ENCODE results near the gene STK24. TPM values are rescaled to one million over a fixed set of nuclear protein-coding genes. Genes with fewer than 3 reads are reported as not detected.

STK24 gene
- total RNA-seq, 1 donor from 2014 or later, result 19.8 TPM

DNA sequence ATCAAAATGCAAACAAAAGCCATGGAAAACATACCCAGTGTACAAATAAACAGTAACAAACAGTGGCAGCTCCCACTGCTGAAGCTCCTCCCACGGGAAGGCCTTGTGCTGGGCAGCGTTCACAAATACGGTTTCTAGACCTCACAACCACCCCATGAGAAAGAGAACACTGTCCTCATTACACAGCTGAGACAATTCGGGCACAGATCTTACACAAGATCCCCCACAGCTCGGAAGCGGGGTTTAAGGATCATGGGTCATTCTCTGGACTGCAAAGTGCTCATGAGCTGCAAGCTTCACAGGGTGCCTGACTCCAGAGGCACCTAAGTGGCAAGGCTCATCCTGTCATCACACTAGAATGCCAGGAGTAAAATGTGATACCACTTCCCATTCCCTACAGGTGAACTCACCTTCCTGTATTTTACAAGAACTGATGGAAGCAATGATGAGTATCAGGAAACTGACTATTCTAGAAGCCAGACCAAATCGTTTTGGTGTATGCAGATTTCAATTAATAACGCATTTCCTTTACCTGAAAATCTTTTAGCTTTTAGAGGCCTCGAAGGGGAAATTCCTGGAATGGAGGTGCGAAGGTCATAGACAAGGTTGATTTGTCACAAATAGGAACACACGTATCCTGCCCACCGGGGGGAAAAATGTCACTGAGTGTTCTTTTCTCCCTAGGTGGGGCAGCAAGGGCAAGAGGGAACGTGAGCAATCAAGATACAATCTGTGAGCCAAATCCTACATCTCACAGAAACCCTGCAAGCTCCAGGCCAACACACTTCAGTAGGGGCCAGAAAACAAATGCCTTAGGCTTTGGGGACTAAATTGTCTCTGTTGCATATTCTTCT lies 41.2 kb downstream of the STK24 start:
- Histone ChIP-seq H3K4me3 (ENCODE audit: low read length in 3 of 3) (no peak overlapping the region), H3K9ac (ENCODE audit: low read depth in 1 of 3, low read length in 3 of 3) (no peak overlapping the region), H3K27me3 (ENCODE audit: control insufficient read depth in 3 of 3, insufficient read depth in 3 of 3, low read length in 3 of 3) (no peaks in the 10 kb centered on the region), H3K4me1 (ENCODE audit: control insufficient read depth in 3 of 3, insufficient read depth in 3 of 3, low read length in 3 of 3) (peaks cover 42 to 65% (median 48%) of the 10 kb centered on the region in 3 donors), H3K9me3 (ENCODE audit: control insufficient read depth in 3 of 3, low read length in 3 of 3) (no peaks in the 10 kb centered on the region), H3K27ac (ENCODE audit: low read depth, low read length) (no peak overlapping the region), H3K36me3 (ENCODE audit: control insufficient read depth in 3 of 3, insufficient read depth in 3 of 3, low read length in 3 of 3) (peaks cover 0 to 2% (median 0%) of the 10 kb centered on the region in 3 donors)

DNA sequence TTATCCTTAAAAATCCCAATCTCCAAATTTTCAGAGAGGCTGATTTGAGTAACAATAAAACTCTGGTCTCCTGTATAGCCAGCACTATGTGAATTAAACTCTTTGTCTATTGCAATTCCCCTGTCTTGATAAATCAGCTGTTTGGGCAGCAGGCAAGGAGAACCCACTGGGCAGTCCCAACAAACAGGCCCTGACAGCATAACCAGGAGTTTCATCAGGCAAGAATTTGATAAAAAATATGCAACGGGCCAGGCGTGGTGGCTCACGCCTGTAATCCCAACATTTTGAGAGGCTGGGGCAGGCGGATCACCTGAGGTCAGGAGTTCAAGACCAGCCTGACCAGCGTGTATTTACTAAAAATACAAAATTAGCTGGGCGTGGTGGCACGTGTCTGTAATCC lies 42.1 kb downstream of the STK24 start:
- no peaks in the 10 kb centered on the region for H3K9me3 ChIP-seq (ENCODE audit: control insufficient read depth in 3 of 3, low read length in 3 of 3)
- H3K36me3 ChIP-seq (ENCODE audit: control insufficient read depth in 3 of 3, insufficient read depth in 3 of 3, low read length in 3 of 3), result peaks cover 0 to 2% (median 0%) of the 10 kb centered on the region in 3 donors
- H3K27ac ChIP-seq (ENCODE audit: low read depth, low read length), result no peak overlapping the region
- peaks cover 37 to 65% (median 47%) of the 10 kb centered on the region in 3 donors for H3K4me1 ChIP-seq (ENCODE audit: control insufficient read depth in 3 of 3, insufficient read depth in 3 of 3, low read length in 3 of 3)
- H3K9ac ChIP-seq (ENCODE audit: low read depth in 1 of 3, low read length in 3 of 3), result no peak overlapping the region
- no peaks in the 10 kb centered on the region for H3K27me3 ChIP-seq (ENCODE audit: control insufficient read depth in 3 of 3, insufficient read depth in 3 of 3, low read length in 3 of 3)
- no peak overlapping the region for H3K4me3 ChIP-seq (ENCODE audit: low read length in 3 of 3)

DNA sequence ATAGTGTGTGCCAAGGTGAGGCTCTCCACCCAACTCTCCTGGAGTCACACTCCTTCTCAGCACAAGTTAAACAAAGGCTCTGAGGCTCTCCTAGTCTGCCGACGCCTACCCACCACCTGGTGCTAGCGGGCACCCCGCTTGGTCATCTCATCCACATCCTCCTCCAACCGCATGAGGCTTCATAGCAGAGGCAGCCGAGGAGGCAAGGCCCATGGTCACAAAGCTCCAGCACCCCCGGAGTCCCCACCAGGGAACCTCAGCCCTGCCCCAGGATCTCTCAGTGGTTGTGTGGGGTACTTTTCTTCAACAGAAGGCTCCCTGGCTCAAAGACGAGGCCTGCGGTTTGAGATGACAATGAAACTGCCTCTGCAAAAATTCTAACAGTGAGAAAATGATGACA lies 43.0 kb downstream of the STK24 start:
- H3K9ac ChIP-seq (ENCODE audit: low read depth in 1 of 3, low read length in 3 of 3), result no peak overlapping the region
- H3K4me3 ChIP-seq (ENCODE audit: low read length in 3 of 3), result no peak overlapping the region
- H3K4me1 ChIP-seq (ENCODE audit: control insufficient read depth in 3 of 3, insufficient read depth in 3 of 3, low read length in 3 of 3), result peaks cover 38 to 69% (median 50%) of the 10 kb centered on the region in 3 donors
- no peaks in the 10 kb centered on the region for H3K27me3 ChIP-seq (ENCODE audit: control insufficient read depth in 3 of 3, insufficient read depth in 3 of 3, low read length in 3 of 3)
- H3K36me3 ChIP-seq (ENCODE audit: control insufficient read depth in 3 of 3, insufficient read depth in 3 of 3, low read length in 3 of 3), result peaks cover 0 to 2% (median 0%) of the 10 kb centered on the region in 3 donors
- H3K27ac ChIP-seq (ENCODE audit: low read depth, low read length), result no peak overlapping the region
- no peaks in the 10 kb centered on the region for H3K9me3 ChIP-seq (ENCODE audit: control insufficient read depth in 3 of 3, low read length in 3 of 3)

DNA sequence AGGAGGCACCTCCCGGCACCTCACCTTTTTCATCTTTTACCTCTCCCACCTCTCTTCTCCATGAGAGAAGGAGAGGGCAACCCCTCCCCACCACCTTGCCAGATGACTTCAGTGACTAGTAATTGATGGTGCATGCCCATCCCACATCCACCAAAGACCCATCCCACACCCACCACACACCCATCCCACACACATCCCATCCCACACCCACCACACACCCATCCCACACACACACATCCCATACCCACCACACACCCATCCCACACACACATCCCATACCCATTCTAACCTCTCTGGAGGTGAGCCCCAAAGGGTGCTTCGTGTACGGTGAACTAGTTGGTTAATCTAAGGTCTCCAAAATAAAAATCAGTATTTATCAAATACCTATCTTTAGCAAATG lies 44.7 kb downstream of the STK24 start:
- H3K27ac ChIP-seq (ENCODE audit: low read depth, low read length), result no peak overlapping the region
- H3K9me3 ChIP-seq (ENCODE audit: control insufficient read depth in 3 of 3, low read length in 3 of 3), result no peaks in the 10 kb centered on the region
- no peak overlapping the region for H3K4me3 ChIP-seq (ENCODE audit: low read length in 3 of 3)
- H3K9ac ChIP-seq (ENCODE audit: low read depth in 1 of 3, low read length in 3 of 3), result no peak overlapping the region
- no peaks in the 10 kb centered on the region for H3K36me3 ChIP-seq (ENCODE audit: control insufficient read depth in 3 of 3, insufficient read depth in 3 of 3, low read length in 3 of 3)
- peaks cover 34 to 61% (median 46%) of the 10 kb centered on the region in 3 donors for H3K4me1 ChIP-seq (ENCODE audit: control insufficient read depth in 3 of 3, insufficient read depth in 3 of 3, low read length in 3 of 3)
- no peaks in the 10 kb centered on the region for H3K27me3 ChIP-seq (ENCODE audit: control insufficient read depth in 3 of 3, insufficient read depth in 3 of 3, low read length in 3 of 3)

DNA sequence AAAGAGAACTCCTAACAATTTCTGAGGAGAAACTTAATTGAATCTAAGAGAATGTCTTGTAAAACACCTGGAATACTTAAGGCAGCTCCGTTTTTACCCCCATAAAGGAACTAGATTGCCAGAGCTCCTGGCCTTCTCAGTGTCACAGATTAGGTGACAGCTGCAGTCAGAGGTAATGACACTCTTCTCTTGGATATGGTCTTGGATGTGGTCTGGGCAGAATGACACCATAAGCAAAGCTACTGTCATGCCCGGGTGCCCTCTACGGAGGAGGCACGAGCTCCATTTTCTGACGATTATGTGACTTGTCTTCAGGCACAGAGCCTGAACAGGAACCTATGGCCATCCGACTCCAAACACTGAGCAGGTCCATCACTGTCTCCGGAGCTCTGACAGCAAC lies 46.7 kb downstream of the STK24 start:
- H3K36me3 ChIP-seq (ENCODE audit: control insufficient read depth in 3 of 3, insufficient read depth in 3 of 3, low read length in 3 of 3), result no peaks in the 10 kb centered on the region
- H3K9ac ChIP-seq (ENCODE audit: low read depth in 1 of 3, low read length in 3 of 3), result no peak overlapping the region
- H3K27ac ChIP-seq (ENCODE audit: low read depth, low read length), result no peak overlapping the region
- H3K9me3 ChIP-seq (ENCODE audit: control insufficient read depth in 3 of 3, low read length in 3 of 3), result no peaks in the 10 kb centered on the region
- H3K4me3 ChIP-seq (ENCODE audit: low read length in 3 of 3), result no peak overlapping the region
- no peaks in the 10 kb centered on the region for H3K27me3 ChIP-seq (ENCODE audit: control insufficient read depth in 3 of 3, insufficient read depth in 3 of 3, low read length in 3 of 3)
- H3K4me1 ChIP-seq (ENCODE audit: control insufficient read depth in 3 of 3, insufficient read depth in 3 of 3, low read length in 3 of 3), result peaks cover 35 to 52% (median 38%) of the 10 kb centered on the region in 3 donors

DNA sequence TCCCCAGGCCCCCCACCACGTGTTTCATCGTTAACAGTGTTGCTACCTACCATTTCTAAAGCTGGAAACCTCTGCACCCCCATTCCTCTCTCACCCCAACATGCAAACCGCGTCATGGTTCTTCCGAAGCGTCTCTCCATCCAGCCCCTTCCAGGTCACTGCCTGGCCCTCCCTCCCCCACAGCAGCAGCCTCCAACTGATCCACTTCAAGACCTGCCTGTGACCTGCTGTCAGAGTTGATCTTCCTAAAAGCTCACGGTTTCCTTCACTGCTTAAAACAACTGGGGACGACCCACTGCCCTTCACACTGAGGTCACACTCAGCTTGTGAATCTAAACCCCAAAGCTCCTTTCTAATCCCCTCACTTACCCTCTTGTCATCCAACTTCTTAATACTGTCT lies 47.7 kb downstream of the STK24 start:
- no peak overlapping the region for H3K27ac ChIP-seq (ENCODE audit: low read depth, low read length)
- no peaks in the 10 kb centered on the region for H3K27me3 ChIP-seq (ENCODE audit: control insufficient read depth in 3 of 3, insufficient read depth in 3 of 3, low read length in 3 of 3)
- no peaks in the 10 kb centered on the region for H3K36me3 ChIP-seq (ENCODE audit: control insufficient read depth in 3 of 3, insufficient read depth in 3 of 3, low read length in 3 of 3)
- H3K4me3 ChIP-seq (ENCODE audit: low read length in 3 of 3), result no peak overlapping the region
- no peaks in the 10 kb centered on the region for H3K9me3 ChIP-seq (ENCODE audit: control insufficient read depth in 3 of 3, low read length in 3 of 3)
- no peak overlapping the region for H3K9ac ChIP-seq (ENCODE audit: low read depth in 1 of 3, low read length in 3 of 3)
- H3K4me1 ChIP-seq (ENCODE audit: control insufficient read depth in 3 of 3, insufficient read depth in 3 of 3, low read length in 3 of 3), result peaks cover 44 to 62% (median 48%) of the 10 kb centered on the region in 3 donors

DNA sequence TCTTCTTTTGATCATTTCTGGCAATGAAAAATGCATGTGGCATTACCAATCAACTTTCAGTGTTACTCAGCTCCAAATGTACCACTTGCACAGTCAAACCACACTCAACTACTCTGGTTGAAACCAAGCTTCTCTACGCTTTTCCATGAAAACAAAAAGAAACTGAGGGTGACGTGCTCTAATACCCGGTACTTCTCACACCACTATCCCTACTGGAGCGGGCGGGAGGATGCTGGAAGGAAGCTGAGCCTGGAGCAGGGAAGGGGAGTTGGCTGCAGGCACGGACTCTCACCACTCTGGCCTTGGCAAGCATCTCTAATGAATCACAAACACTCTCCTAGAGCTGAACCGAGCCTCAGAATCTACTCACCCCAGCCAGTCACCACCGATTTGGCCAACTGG lies 48.2 kb downstream of the STK24 start:
- Histone ChIP-seq H3K27ac (ENCODE audit: low read depth, low read length) (no peak overlapping the region), H3K4me3 (ENCODE audit: low read length in 3 of 3) (no peak overlapping the region), H3K27me3 (ENCODE audit: control insufficient read depth in 3 of 3, insufficient read depth in 3 of 3, low read length in 3 of 3) (no peaks in the 10 kb centered on the region), H3K4me1 (ENCODE audit: control insufficient read depth in 3 of 3, insufficient read depth in 3 of 3, low read length in 3 of 3) (peaks cover 48 to 63% (median 49%) of the 10 kb centered on the region in 3 donors), H3K9me3 (ENCODE audit: control insufficient read depth in 3 of 3, low read length in 3 of 3) (no peaks in the 10 kb centered on the region), H3K9ac (ENCODE audit: low read depth in 1 of 3, low read length in 3 of 3) (no peak overlapping the region), H3K36me3 (ENCODE audit: control insufficient read depth in 3 of 3, insufficient read depth in 3 of 3, low read length in 3 of 3) (no peaks in the 10 kb centered on the region)

DNA sequence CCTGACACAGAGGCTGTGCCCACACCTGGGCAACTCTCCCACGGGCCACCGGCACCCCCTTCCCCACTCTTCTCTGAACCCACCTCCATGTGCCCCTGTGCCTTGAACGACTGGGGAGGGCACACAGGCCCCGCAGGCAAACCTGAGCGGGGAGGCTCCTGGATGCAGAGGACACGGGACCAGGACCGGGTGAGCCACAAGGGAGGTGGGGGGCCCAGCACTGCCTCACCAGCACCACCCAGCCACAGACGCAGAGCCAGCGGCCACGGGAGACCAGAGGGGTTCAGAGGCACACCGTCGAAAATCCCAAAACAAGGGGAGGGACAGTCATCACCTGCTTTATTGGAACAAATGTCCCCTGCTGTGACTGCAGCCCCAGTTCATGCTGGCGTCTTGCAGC lies 49.4 kb downstream of the STK24 start:
- H3K4me3 ChIP-seq (ENCODE audit: low read length in 3 of 3), result no peak overlapping the region
- no peaks in the 10 kb centered on the region for H3K9me3 ChIP-seq (ENCODE audit: control insufficient read depth in 3 of 3, low read length in 3 of 3)
- H3K27me3 ChIP-seq (ENCODE audit: control insufficient read depth in 3 of 3, insufficient read depth in 3 of 3, low read length in 3 of 3), result no peaks in the 10 kb centered on the region
- peaks cover 57 to 73% (median 58%) of the 10 kb centered on the region in 3 donors for H3K4me1 ChIP-seq (ENCODE audit: control insufficient read depth in 3 of 3, insufficient read depth in 3 of 3, low read length in 3 of 3)
- H3K9ac ChIP-seq (ENCODE audit: low read depth in 1 of 3, low read length in 3 of 3), result no peak overlapping the region
- H3K36me3 ChIP-seq (ENCODE audit: control insufficient read depth in 3 of 3, insufficient read depth in 3 of 3, low read length in 3 of 3), result peaks cover 0 to 3% (median 0%) of the 10 kb centered on the region in 3 donors
- H3K27ac ChIP-seq (ENCODE audit: low read depth, low read length), result no peak overlapping the region

DNA sequence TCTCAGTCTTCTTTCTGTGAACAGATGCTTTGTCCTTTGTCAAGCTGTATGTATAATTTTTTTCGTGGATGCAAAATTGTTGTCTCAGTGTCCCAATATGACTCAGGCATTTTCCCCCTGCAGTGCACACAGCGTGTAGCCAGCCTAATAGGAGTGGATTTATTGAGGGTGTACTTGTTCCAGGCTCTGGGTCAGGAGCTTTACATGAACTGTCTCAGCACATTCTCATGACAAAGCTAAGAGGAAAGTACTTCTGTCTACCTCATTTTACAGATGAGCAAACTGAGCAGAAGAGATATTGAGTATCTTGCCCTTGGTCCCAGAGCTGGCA lies 50.8 kb downstream of the STK24 start:
- H3K27me3 ChIP-seq (ENCODE audit: control insufficient read depth in 3 of 3, insufficient read depth in 3 of 3, low read length in 3 of 3), result no peaks in the 10 kb centered on the region
- H3K36me3 ChIP-seq (ENCODE audit: control insufficient read depth in 3 of 3, insufficient read depth in 3 of 3, low read length in 3 of 3), result peaks cover 0 to 3% (median 0%) of the 10 kb centered on the region in 3 donors
- no peak overlapping the region for H3K9ac ChIP-seq (ENCODE audit: low read depth in 1 of 3, low read length in 3 of 3)
- H3K27ac ChIP-seq (ENCODE audit: low read depth, low read length), result no peak overlapping the region
- H3K4me3 ChIP-seq (ENCODE audit: low read length in 3 of 3), result no peak overlapping the region
- H3K9me3 ChIP-seq (ENCODE audit: control insufficient read depth in 3 of 3, low read length in 3 of 3), result no peaks in the 10 kb centered on the region
- H3K4me1 ChIP-seq (ENCODE audit: control insufficient read depth in 3 of 3, insufficient read depth in 3 of 3, low read length in 3 of 3), result peaks cover 62 to 72% (median 67%) of the 10 kb centered on the region in 3 donors

DNA sequence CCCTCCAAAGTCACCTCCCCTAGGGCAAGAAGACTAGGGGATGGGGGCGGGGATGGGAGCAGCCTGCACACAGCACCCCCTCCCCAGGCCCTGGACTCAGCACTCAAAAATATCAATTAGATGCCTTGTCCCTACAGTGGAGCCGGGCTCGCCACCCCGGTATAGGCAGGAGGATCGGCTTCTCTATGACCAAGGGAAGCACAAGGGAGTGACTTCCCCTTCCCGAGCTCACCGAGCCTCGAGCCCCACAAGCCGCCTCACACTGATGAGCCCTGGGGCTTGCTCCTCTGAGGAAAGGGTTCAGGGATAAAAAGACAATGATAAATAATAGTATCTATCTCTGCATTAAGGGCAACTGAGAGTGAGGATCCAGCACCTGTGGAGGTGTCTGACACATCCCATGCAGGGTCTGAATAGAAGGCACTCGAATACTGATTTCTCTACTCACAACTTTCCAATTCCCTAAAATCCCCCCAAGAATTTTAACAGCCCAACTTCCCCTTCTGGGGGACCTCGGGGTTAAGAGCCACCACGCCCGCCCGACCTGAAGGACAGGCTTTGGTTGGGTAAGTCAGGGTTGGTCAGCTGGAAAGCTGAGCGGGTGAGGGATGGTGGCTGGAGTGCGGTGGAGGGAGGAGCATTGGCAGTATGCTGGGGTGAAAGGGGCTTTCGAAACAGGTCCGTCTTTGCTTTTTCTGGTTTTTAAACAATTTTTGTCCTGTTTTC lies 51.3 kb downstream of the STK24 start:
- H3K36me3 ChIP-seq (ENCODE audit: control insufficient read depth in 3 of 3, insufficient read depth in 3 of 3, low read length in 3 of 3), result peaks cover 0 to 3% (median 0%) of the 10 kb centered on the region in 3 donors
- no peak overlapping the region for H3K4me3 ChIP-seq (ENCODE audit: low read length in 3 of 3)
- peaks cover 65 to 75% (median 72%) of the 10 kb centered on the region in 3 donors for H3K4me1 ChIP-seq (ENCODE audit: control insufficient read depth in 3 of 3, insufficient read depth in 3 of 3, low read length in 3 of 3)
- no peaks in the 10 kb centered on the region for H3K9me3 ChIP-seq (ENCODE audit: control insufficient read depth in 3 of 3, low read length in 3 of 3)
- peak overlapping the region in 1 of 3 donors; percentile 3 for H3K9ac ChIP-seq (ENCODE audit: low read depth in 1 of 3, low read length in 3 of 3)
- no peaks in the 10 kb centered on the region for H3K27me3 ChIP-seq (ENCODE audit: control insufficient read depth in 3 of 3, insufficient read depth in 3 of 3, low read length in 3 of 3)
- no peak overlapping the region for H3K27ac ChIP-seq (ENCODE audit: low read depth, low read length)
